ENCODE data around the gene TBC1D2B. TPM values are rescaled to one million over a fixed set of nuclear protein-coding genes. Genes with fewer than 3 reads are reported as not detected.

TBC1D2B gene
- total RNA-seq, 4 donors from 2014 or later: 31.3 to 58.8 (median 32.7) TPM

DNA sequence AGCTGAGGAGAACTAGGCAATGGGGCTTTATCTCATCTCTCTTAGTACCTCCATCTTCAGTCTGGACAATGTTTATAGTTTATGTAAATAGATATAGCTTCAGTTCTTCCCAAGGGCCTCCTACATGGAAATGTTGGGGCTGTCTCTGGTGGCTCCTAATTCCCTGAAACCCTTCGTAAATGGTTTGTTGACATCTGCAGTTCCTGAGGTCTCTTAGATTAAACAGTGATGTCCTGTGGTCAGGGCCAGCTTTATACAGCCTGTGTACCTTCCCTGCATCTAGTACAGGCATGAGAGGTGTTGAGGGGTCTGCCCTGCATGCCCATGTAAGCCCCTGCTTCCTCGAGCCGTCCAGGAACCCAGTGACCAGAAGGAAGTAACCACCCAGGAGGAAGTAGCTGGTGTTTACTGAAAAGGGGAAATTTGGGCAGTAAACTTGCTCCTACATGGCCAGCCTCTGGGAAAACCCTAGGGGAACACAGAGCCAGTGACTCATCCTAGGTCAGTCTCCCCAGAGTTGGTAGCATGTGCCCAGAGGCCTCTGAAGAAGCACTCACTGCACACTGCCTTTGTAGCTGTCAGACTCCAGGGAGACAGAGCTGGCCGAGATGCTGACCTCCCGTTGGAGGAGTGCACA lies 4.7 kb upstream of the TBC1D2B start:
- H3K9me3 ChIP-seq: no peaks in the 10 kb centered on the region
- no peak overlapping the region for H3K4me3 ChIP-seq
- H3K27ac ChIP-seq (replicated peaks in 1 of 4): no peak overlapping the region
- no peaks in the 10 kb centered on the region for H3K27me3 ChIP-seq
- H3K4me1 ChIP-seq: peaks cover 0 to 19% (median 12%) of the 10 kb centered on the region in 4 donors
- TF ChIP-seq POLR2A (IDR thresholded peaks at IDR 0.05; ENCODE audit: low read depth) (no peak), POLR2AphosphoS5 (IDR thresholded peaks at IDR 0.05) (no peak), EP300 (IDR thresholded peaks at IDR 0.05) (no peak)
- TF ChIP-seq, protein P1, sequence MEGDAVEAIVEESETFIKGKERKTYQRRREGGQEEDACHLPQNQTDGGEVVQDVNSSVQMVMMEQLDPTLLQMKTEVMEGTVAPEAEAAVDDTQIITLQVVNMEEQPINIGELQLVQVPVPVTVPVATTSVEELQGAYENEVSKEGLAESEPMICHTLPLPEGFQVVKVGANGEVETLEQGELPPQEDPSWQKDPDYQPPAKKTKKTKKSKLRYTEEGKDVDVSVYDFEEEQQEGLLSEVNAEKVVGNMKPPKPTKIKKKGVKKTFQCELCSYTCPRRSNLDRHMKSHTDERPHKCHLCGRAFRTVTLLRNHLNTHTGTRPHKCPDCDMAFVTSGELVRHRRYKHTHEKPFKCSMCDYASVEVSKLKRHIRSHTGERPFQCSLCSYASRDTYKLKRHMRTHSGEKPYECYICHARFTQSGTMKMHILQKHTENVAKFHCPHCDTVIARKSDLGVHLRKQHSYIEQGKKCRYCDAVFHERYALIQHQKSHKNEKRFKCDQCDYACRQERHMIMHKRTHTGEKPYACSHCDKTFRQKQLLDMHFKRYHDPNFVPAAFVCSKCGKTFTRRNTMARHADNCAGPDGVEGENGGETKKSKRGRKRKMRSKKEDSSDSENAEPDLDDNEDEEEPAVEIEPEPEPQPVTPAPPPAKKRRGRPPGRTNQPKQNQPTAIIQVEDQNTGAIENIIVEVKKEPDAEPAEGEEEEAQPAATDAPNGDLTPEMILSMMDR (IDR thresholded peaks at IDR 0.05): no peak
- H3K36me3 ChIP-seq: no peaks in the 10 kb centered on the region
- WGBS: 82% methylated on average over 5 of the region's 5 CpGs
- DNase-seq (ENCODE audit: extremely low spot score): no peak
- intact Hi-C loops (cut with DNase I): no loop called here

DNA sequence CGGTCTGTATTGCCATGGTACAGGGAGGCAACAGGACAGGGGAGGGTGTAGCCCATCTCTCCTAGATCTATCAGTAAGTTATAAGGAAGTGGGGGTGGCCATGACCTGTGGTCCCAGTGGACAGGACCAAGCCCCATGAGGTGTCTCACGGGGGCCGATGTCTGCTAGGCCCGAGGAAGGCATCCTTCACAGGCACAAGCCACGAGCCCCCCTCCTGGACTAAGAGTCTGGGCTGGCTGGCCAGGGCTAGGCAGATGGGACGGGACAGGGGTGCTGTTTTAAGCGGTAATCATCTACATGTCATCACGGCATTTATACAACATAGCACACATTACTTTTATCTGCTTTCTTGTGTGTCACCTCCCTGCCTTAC lies 2.6 kb upstream of the TBC1D2B start:
- H3K36me3 ChIP-seq: no peaks in the 10 kb centered on the region
- H3K4me3 ChIP-seq: no peak overlapping the region
- H3K9me3 ChIP-seq: no peaks in the 10 kb centered on the region
- no peak for TF ChIP-seq POLR2A (IDR thresholded peaks at IDR 0.05; ENCODE audit: low read depth)
- no peak for TF ChIP-seq EP300 (IDR thresholded peaks at IDR 0.05)
- peaks cover 5 to 38% (median 32%) of the 10 kb centered on the region in 4 donors for H3K4me1 ChIP-seq
- no peak for DNase-seq (ENCODE audit: extremely low spot score)
- no peaks in the 10 kb centered on the region for H3K27me3 ChIP-seq
- WGBS: 91% methylated on average over 8 of the region's 8 CpGs
- no peak overlapping the region for H3K27ac ChIP-seq (replicated peaks in 1 of 4)
- intact Hi-C loops (cut with DNase I): no loop called here

DNA sequence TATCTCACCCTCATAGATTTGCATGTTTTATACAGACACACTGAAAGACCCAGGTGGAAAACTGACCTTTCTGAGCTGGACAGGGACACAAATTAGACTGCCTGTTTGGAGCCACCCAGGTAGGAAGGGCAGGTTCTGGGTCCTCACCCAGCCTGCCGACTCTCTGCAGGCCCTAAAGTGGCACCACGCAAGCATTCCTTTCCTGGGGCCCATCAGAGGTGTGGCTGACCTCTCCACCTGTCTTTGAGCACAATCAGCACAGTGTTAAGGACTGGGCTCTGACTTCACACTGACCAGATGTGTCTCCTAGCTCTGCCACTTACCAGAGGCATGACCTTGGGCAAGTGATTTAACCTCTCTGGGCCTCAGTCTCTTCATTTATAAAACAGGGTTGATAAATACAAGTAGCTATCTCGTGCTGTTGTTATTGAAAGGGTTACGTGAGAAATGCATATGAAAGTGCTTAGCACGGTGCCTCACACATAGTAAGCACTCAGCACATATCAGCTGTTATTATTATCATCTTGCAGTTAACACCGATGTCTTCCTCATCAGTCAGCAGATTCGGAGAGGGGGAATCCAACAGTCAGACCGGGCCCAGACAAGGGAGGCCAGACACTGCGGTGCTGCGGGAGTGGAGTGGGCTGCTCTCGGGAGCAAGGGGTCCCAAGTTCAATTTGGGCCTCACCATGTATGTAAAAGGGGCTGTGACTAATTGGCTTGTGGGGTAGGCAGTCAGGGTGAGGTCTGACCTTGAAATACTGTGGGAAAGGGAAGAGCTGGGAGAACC lies 2.0 kb upstream of the TBC1D2B start:
- Histone ChIP-seq H3K27ac (replicated peaks in 1 of 4) (no peak overlapping the region), H3K4me3 (no peak overlapping the region), H3K27me3 (no peaks in the 10 kb centered on the region), H3K4me1 (peaks cover 8 to 41% (median 37%) of the 10 kb centered on the region in 4 donors), H3K9me3 (no peaks in the 10 kb centered on the region), H3K36me3 (no peaks in the 10 kb centered on the region)
- intact Hi-C loops (cut with DNase I): loop anchor here (5.0 kb wide), 1 partner anchor 77 kb away; no protein-coding TSS in a partner anchor
- DNase-seq (ENCODE audit: extremely low spot score): no peak
- TF ChIP-seq POLR2AphosphoS5 (IDR thresholded peaks at IDR 0.05): no peak
- TF ChIP-seq, protein P1 (IDR thresholded peaks at IDR 0.05): no peak
- TF ChIP-seq POLR2A (IDR thresholded peaks at IDR 0.05; ENCODE audit: low read depth): no peak
- TF ChIP-seq EP300 (IDR thresholded peaks at IDR 0.05): no peak
- WGBS: 92% methylated on average over 11 of the region's 11 CpGs

DNA sequence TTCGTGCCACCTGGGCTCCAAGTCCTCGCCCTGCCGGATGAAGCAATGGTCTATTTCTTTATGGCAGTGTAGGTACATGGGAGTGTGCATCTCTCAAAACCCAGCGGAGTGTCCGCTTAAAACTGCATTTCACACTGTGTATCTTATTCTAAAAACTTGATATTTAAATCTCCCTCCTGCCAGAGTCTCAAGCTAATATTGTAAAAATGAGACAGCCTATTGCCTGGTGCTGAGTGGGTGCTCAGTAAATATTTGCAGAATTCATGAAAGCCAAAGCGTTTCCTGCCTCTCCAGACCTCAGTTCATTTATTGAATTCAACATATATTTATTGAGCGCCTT lies 330 bp upstream of the TBC1D2B start:
- H3K27ac ChIP-seq (replicated peaks in 1 of 4): peak overlapping the region; percentile 89 to 93 (median 90)
- intact Hi-C loops (cut with DNase I): loop anchor here (5.0 kb wide), 1 partner anchor 76 kb away; no protein-coding TSS in a partner anchor
- H3K4me1 ChIP-seq: peaks cover 15 to 52% (median 50%) of the 10 kb centered on the region in 4 donors
- no peaks in the 10 kb centered on the region for H3K36me3 ChIP-seq
- TF ChIP-seq EP300 (IDR thresholded peaks at IDR 0.05) (no peak), POLR2AphosphoS5 (IDR thresholded peaks at IDR 0.05) (no peak), POLR2A (IDR thresholded peaks at IDR 0.05; ENCODE audit: low read depth) (no peak)
- TF ChIP-seq, protein P1 (IDR thresholded peaks at IDR 0.05): no peak
- H3K27me3 ChIP-seq: no peaks in the 10 kb centered on the region
- no peak for DNase-seq (ENCODE audit: extremely low spot score)
- no peaks in the 10 kb centered on the region for H3K9me3 ChIP-seq
- 11% methylated on average over 7 of the region's 7 CpGs for WGBS
- H3K4me3 ChIP-seq: peak overlapping the region; percentile 89 to 94 (median 90)

Data from esophagus muscularis mucosa (tissue), 4 donors.